ENCODE measurements around the gene MAP3K7CL. TPM values are rescaled to one million over a fixed set of nuclear protein-coding genes. Genes with fewer than 3 reads are reported as not detected.

Gene MAP3K7CL
- total RNA-seq, 1 experiment from 2014 or later: 0.15 TPM

GRCh38 chr21:29125979-29126378, 4.5 kb upstream of the MAP3K7CL start:
- H3K36me3 Mint-ChIP-seq: 0 out of 2 replicates have a peak, but pooled peaks cover 4% of the 10 kb centered on the region
- H3K27me3 Mint-ChIP-seq (ENCODE audit: low read depth): peaks cover 9% of the 10 kb centered on the region
- ChIA-PET CTCF (no interaction called here), POLR2A (no interaction called here)
- peaks cover 26% of the 10 kb centered on the region for H3K9me3 Mint-ChIP-seq
- no peaks in the 10 kb centered on the region for H3K4me1 Mint-ChIP-seq
- no peak overlapping the region for H3K27ac Mint-ChIP-seq
- ATAC-seq (no peak), DNase-seq (ENCODE audit: low spot score) (no peak)
- H3K4me3 Mint-ChIP-seq: no peak overlapping the region
- TF ChIP-seq MYBL2 (CRISPR knock-in tag; IDR thresholded peaks at IDR 0.05) (no peak), MXD4 (CRISPR knock-in tag; IDR thresholded peaks at IDR 0.05; ENCODE audit: borderline replicate concordance) (no peak), ELF4 (CRISPR knock-in tag; IDR thresholded peaks at IDR 0.05; ENCODE audit: low read depth) (no peak), ZNF532 (CRISPR knock-in tag; IDR thresholded peaks at IDR 0.05; ENCODE audit: borderline replicate concordance) (no peak), SP1 (CRISPR knock-in tag; conservative IDR thresholded peaks at IDR 0.05) (no peak), AR (CRISPR knock-in tag; IDR thresholded peaks at IDR 0.05) (no peak), ZNF671 (CRISPR knock-in tag; IDR thresholded peaks at IDR 0.05) (no peak), FOXJ3 (CRISPR knock-in tag; IDR thresholded peaks at IDR 0.05; ENCODE audit: borderline replicate concordance) (no peak), GTF2I (CRISPR knock-in tag; conservative IDR thresholded peaks at IDR 0.05) (no peak), NR2C2 (CRISPR knock-in tag; IDR thresholded peaks at IDR 0.05) (no peak), HMGA2 (CRISPR knock-in tag; IDR thresholded peaks at IDR 0.05) (no peak), TEAD4 (CRISPR knock-in tag; IDR thresholded peaks at IDR 0.05) (no peak), PREB (CRISPR knock-in tag; IDR thresholded peaks at IDR 0.05; ENCODE audit: borderline replicate concordance) (no peak), ATF2 (CRISPR knock-in tag; IDR thresholded peaks at IDR 0.05; ENCODE audit: borderline replicate concordance, low read depth) (no peak), MLX (CRISPR knock-in tag; IDR thresholded peaks at IDR 0.05) (no peak)

- Mint-ChIP-seq H3K4me1 (peaks cover 4% of the 10 kb centered on the region; the same call in 1 of the 2 replicates), H3K9me3 (peaks cover 21% of the 10 kb centered on the region), H3K4me3 (no peak overlapping the region), H3K27me3 (ENCODE audit: low read depth) (peaks cover 62% of the 10 kb centered on the region), H3K36me3 (0 out of 2 replicates have a peak, but pooled peaks cover 4% of the 10 kb centered on the region), H3K27ac (no peak overlapping the region)
- CTCF ChIA-PET: no interaction called here
- ATAC-seq (no peak), DNase-seq (ENCODE audit: low spot score) (no peak)
- POLR2A ChIA-PET: no interaction called here
- no peak for TF ChIP-seq CREB1 (CRISPR knock-in tag; IDR thresholded peaks at IDR 0.05)
- no peak for TF ChIP-seq GTF2I (CRISPR knock-in tag; conservative IDR thresholded peaks at IDR 0.05)
- TF ChIP-seq ZNF121 (CRISPR knock-in tag; IDR thresholded peaks at IDR 0.05): no peak
- TF ChIP-seq USF1 (CRISPR knock-in tag; IDR thresholded peaks at IDR 0.05): no peak
- TF ChIP-seq ZBTB21 (CRISPR knock-in tag; IDR thresholded peaks at IDR 0.05; ENCODE audit: borderline replicate concordance): no peak
- TF ChIP-seq ATF6 (CRISPR knock-in tag; IDR thresholded peaks at IDR 0.05): no peak
- TF ChIP-seq MAX (CRISPR knock-in tag; IDR thresholded peaks at IDR 0.05): no peak
- TF ChIP-seq ATF1 (CRISPR knock-in tag; IDR thresholded peaks at IDR 0.05): no peak
- TF ChIP-seq NFE2L1 (CRISPR knock-in tag; IDR thresholded peaks at IDR 0.05): no peak
These were observed 2.8 kb downstream of the MAP3K7CL start for GRCh38 chr21:29133241-29133640.

All from WTC11 (cell line).